Measurements from ENCODE around the gene USP20.

The USP20 gene

GRCh38 chr9:129823935-129824601, 11.2 kb upstream of the USP20 start, which contains the start of gene TOR1A:
TSS of gene TOR1A (minus strand) at chr9:129824136. CDS start at chr9:129824085, 51 bp downstream.
- peak; percentile 93 for DNase-seq

- DNase-seq: no peak
Observed at GRCh38 chr9:129826344-129826743, 8.9 kb upstream of the USP20 start.

GRCh38 chr9:129826759-129827158, 8.5 kb upstream of the USP20 start:
- no peak for DNase-seq

- DNase-seq: no peak
Observed at GRCh38 chr9:129828051-129828450, 7.2 kb upstream of the USP20 start.

GRCh38 chr9:129828969-129829368, 6.3 kb upstream of the USP20 start:
- DNase-seq: no peak

GRCh38 chr9:129832982-129833381, 2.3 kb upstream of the USP20 start:
- no peak for DNase-seq

- DNase-seq: peak; percentile 70
Observed at GRCh38 chr9:129834489-129835127, 650 bp upstream of the USP20 start.

GRCh38 chr9:129835860-129836223, 584 bp downstream of the USP20 start:
- peak; percentile 24 for DNase-seq

GRCh38 chr9:129836311-129837007, 1.2 kb downstream of the USP20 start:
- peak; percentile 70 for DNase-seq

GRCh38 chr9:129838707-129839259, 3.5 kb downstream of the USP20 start:
- DNase-seq: peak; percentile 48

GRCh38 chr9:129839324-129840023, 4.2 kb downstream of the USP20 start:
- no peak for DNase-seq

GRCh38 chr9:129840034-129840433, 4.8 kb downstream of the USP20 start:
- peak; percentile 59 for DNase-seq

GRCh38 chr9:129841071-129841470, 5.8 kb downstream of the USP20 start:
- DNase-seq: no peak

- DNase-seq: no peak
Observed at GRCh38 chr9:129845373-129845772, 10.1 kb downstream of the USP20 start.

GRCh38 chr9:129848712-129849441, 13.6 kb downstream of the USP20 start:
- no peak for DNase-seq

GRCh38 chr9:129849901-129850300, 14.6 kb downstream of the USP20 start:
- DNase-seq: no peak

GRCh38 chr9:129850821-129851550, 15.7 kb downstream of the USP20 start:
- no peak for DNase-seq

GRCh38 chr9:129851821-129852220, 16.6 kb downstream of the USP20 start:
- no peak for DNase-seq

- DNase-seq: no peak
Observed at GRCh38 chr9:129852579-129852978, 17.3 kb downstream of the USP20 start.

- no peak for DNase-seq
Observed at GRCh38 chr9:129853614-129854013, 18.4 kb downstream of the USP20 start.

GRCh38 chr9:129854588-129855110, 19.4 kb downstream of the USP20 start:
- DNase-seq: peak; percentile 63

Data from CD4-positive, alpha-beta T cell treated with Interleukin-17A for 4 hours (primary cell).